HG02642 (cell line): ENCODE data around the gene RPP38.

Source experiments
- ATAC-seq: cut with Tn5 transposase; IDR thresholded peaks from one replicate; pipeline ENCODE4 v1.9.1; 2021; ENCODE audit warnings: mild to moderate bottlenecking; ENCODE audit not compliant: unreplicated experiment, poor library complexity

Gene RPP38

GRCh38 chr10:15106352-15107013 lies 9.3 kb downstream of the RPP38 start:
- ATAC-seq, result peak; percentile 85

GRCh38 chr10:15112657-15113056 lies 15.5 kb downstream of the RPP38 start:
- ATAC-seq, result no peak

- ATAC-seq, result no peak
Observed at GRCh38 chr10:15113766-15114165, 16.6 kb downstream of the RPP38 start.

GRCh38 chr10:15116225-15116624 lies 19.1 kb downstream of the RPP38 start:
- no peak for ATAC-seq

GRCh38 chr10:15118615-15119014 lies 21.5 kb downstream of the RPP38 start:
- ATAC-seq, result no peak

- ATAC-seq, result no peak
Observed at GRCh38 chr10:15120523-15120922, 23.4 kb downstream of the RPP38 start.

GRCh38 chr10:15121707-15122106 lies 24.6 kb downstream of the RPP38 start:
- ATAC-seq, result no peak

- ATAC-seq, result peak; percentile 89
Observed at GRCh38 chr10:15122477-15123030, 25.4 kb downstream of the RPP38 start.

- no peak for ATAC-seq
Observed at GRCh38 chr10:15123749-15124184, 26.6 kb downstream of the RPP38 start.

GRCh38 chr10:15124190-15124589 lies 27.0 kb downstream of the RPP38 start:
- ATAC-seq, result no peak

GRCh38 chr10:15124908-15125307 lies 27.8 kb downstream of the RPP38 start:
- no peak for ATAC-seq

GRCh38 chr10:15131330-15131729 lies 34.2 kb downstream of the RPP38 start:
- no peak for ATAC-seq

GRCh38 chr10:15136129-15137035 lies 39.2 kb downstream of the RPP38 start:
- ATAC-seq, result no peak

- no peak for ATAC-seq
Observed at GRCh38 chr10:15137036-15137359, 39.8 kb downstream of the RPP38 start.

GRCh38 chr10:15137636-15138035 lies 40.5 kb downstream of the RPP38 start:
- no peak for ATAC-seq

- no peak for ATAC-seq
Observed at GRCh38 chr10:15140698-15141097, 43.5 kb downstream of the RPP38 start.

- ATAC-seq, result peak; percentile 89
Observed at GRCh38 chr10:15141136-15142054, 44.2 kb downstream of the RPP38 start.

- no peak for ATAC-seq
Observed at GRCh38 chr10:15144788-15145187, 47.6 kb downstream of the RPP38 start.

GRCh38 chr10:15146366-15146765 lies 49.2 kb downstream of the RPP38 start:
- ATAC-seq, result no peak
